Measurements from ENCODE around the gene DAPK1.

The DAPK1 gene

GRCh38 chr9:87613265-87614111, 115.8 kb downstream of the DAPK1 start:
- DNase-seq = no peak
- TF ChIP-seq GATA1 (IDR thresholded peaks at IDR 0.05; ENCODE audit: low read depth, low read length) = no peak
- no peak for TF ChIP-seq POLR2A (IDR thresholded peaks at IDR 0.05; ENCODE audit: low read length)

DNA sequence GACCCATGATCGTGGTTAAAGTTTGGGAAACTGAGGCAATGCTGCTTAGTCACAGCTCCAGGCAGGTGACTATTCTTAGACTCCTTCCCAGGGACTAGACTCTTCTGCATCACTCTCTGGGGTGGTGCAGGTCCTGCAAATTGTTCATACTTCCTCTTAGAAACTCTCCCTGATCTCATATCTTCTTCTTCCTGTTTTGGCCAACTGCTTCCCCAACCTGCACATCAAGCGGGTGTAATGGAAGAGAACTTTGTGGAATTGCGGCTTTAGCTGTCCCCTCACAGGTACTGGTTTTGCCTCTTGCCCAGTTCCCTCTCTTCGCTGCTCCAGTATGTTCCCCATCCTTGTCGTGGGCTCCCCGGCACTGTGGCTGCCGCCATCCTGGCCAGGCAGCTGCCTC, 116.7 kb downstream of the DAPK1 start:
- no peak for DNase-seq
- TF ChIP-seq POLR2A (IDR thresholded peaks at IDR 0.05; ENCODE audit: low read length) (no peak), GATA1 (IDR thresholded peaks at IDR 0.05; ENCODE audit: low read depth, low read length) (no peak)

DNA sequence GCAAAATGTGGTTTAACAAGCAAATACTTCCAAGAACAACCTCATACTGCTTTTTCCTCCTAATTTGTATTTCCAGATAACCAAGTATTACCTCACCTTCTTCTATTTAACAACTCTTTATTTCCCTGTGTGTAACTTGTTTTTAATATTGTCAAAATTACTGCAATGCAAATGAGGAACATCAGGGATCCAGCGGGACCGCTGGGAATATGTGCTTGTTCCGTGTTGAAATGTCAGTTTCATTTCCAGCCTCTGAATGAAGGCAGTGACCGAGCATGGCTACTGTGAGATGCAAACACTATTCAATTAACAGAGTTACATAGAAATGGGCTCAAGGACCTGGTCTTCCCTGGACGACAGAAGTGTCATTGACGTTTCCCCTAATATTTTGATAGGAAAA, 117.5 kb downstream of the DAPK1 start:
- no peak for TF ChIP-seq GATA1 (IDR thresholded peaks at IDR 0.05; ENCODE audit: low read depth, low read length)
- TF ChIP-seq POLR2A (IDR thresholded peaks at IDR 0.05; ENCODE audit: low read length) = no peak
- DNase-seq = no peak

- TF ChIP-seq GATA1 (IDR thresholded peaks at IDR 0.05; ENCODE audit: low read depth, low read length) (no peak), POLR2A (IDR thresholded peaks at IDR 0.05; ENCODE audit: low read length) (no peak)
- no peak for DNase-seq
Measured at GRCh38 chr9:87615547-87616148, 118.0 kb downstream of the DAPK1 start.

- DNase-seq = no peak
- TF ChIP-seq GATA1 (IDR thresholded peaks at IDR 0.05; ENCODE audit: low read depth, low read length) = no peak
- TF ChIP-seq POLR2A (IDR thresholded peaks at IDR 0.05; ENCODE audit: low read length) = no peak
Measured at GRCh38 chr9:87618226-87618625, 120.6 kb downstream of the DAPK1 start.

DNA sequence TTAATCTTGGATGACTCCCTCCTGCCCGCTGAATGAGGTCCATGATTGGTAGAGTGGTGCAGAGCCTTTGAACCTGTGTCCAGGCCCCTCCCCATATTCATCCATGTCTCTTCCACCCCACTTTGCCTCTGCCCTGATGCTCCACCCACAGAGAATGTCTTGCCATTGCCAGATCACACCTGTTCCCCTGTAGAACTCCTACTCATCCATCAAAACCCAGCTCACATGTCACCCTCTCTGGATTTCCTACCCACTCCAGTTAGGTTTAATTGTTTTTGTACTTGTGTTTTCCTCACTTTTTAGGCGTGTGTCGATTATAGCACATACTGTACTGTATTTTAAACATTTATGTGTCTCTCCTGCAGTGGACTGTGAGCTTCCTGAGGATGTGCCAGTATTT, 121.3 kb downstream of the DAPK1 start:
- DNase-seq = no peak

GRCh38 chr9:87619346-87619745, 121.7 kb downstream of the DAPK1 start:
- DNase-seq = no peak
- TF ChIP-seq GATA1 (IDR thresholded peaks at IDR 0.05; ENCODE audit: low read depth, low read length) (no peak), POLR2A (IDR thresholded peaks at IDR 0.05; ENCODE audit: low read length) (no peak)

More for the DNA sequence above, 121.3 kb downstream of the DAPK1 start:
- TF ChIP-seq POLR2A (IDR thresholded peaks at IDR 0.05; ENCODE audit: low read length) = no peak
- TF ChIP-seq GATA1 (IDR thresholded peaks at IDR 0.05; ENCODE audit: low read depth, low read length) = no peak

- no peak for DNase-seq
- no peak for TF ChIP-seq GATA1 (IDR thresholded peaks at IDR 0.05; ENCODE audit: low read depth, low read length)
- no peak for TF ChIP-seq POLR2A (IDR thresholded peaks at IDR 0.05; ENCODE audit: low read length)
Measured at GRCh38 chr9:87620731-87621322, 123.2 kb downstream of the DAPK1 start.

- TF ChIP-seq POLR2A (IDR thresholded peaks at IDR 0.05; ENCODE audit: low read length) = no peak
- no peak for DNase-seq
Measured at GRCh38 chr9:87622098-87622497, 124.4 kb downstream of the DAPK1 start.

GRCh38 chr9:87622923-87623322, 125.3 kb downstream of the DAPK1 start:
- no peak for TF ChIP-seq POLR2A (IDR thresholded peaks at IDR 0.05; ENCODE audit: low read length)
- TF ChIP-seq GATA1 (IDR thresholded peaks at IDR 0.05; ENCODE audit: low read depth, low read length) = no peak
- DNase-seq = no peak

DNA sequence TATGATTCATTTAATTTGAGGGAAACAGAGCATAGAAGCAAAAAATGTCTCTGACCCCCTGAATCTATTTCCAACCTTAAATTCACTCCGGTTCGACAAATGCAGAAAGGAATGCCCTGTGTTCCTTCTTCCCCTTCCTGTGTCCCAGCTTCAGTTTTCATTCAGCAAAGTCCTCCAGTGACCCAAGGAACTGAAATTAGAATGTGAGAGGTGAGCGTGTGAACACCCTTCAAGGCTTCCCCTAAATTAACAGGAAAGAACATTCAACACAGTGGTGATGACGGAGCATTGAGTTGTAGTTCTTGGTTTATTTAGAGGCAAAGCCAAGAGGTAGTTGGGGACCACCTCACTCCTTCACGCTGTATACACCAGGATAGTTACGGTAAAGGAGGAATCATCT, 130.7 kb downstream of the DAPK1 start:
- no peak for TF ChIP-seq GATA1 (IDR thresholded peaks at IDR 0.05; ENCODE audit: low read depth, low read length)
- no peak for TF ChIP-seq POLR2A (IDR thresholded peaks at IDR 0.05; ENCODE audit: low read length)
- DNase-seq = no peak

- no peak for TF ChIP-seq GATA1 (IDR thresholded peaks at IDR 0.05; ENCODE audit: low read depth, low read length)
- TF ChIP-seq POLR2A (IDR thresholded peaks at IDR 0.05; ENCODE audit: low read length) = no peak
- DNase-seq = no peak
Measured at GRCh38 chr9:87629104-87629503, 131.4 kb downstream of the DAPK1 start.

- TF ChIP-seq GATA1 (IDR thresholded peaks at IDR 0.05; ENCODE audit: low read depth, low read length) (no peak), POLR2A (IDR thresholded peaks at IDR 0.05; ENCODE audit: low read length) (no peak)
- DNase-seq = peak in 1 of 2 experiments; percentile 28
Measured at GRCh38 chr9:87630266-87630665, 132.6 kb downstream of the DAPK1 start.

DNA sequence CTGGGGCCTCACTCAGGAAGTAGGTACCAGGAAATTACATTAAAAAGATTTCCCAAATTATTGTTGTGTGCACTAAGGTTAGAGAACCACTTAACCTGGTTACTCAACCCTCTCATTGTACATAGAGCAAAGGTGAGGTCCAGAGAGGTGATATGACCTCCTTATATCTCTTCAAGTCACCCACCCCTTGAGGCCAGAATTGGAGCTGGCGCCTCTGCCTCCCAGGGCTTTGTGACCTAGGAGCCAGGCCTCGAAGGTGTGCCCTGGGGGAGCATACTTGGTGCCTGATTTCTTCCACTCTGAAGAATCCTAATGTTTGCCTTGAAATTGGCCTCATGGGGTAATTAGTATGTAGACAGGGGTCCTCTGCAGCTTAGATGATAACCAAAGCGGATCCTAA, 133.2 kb downstream of the DAPK1 start:
- DNase-seq = no peak
- no peak for TF ChIP-seq GATA1 (IDR thresholded peaks at IDR 0.05; ENCODE audit: low read depth, low read length)
- no peak for TF ChIP-seq POLR2A (IDR thresholded peaks at IDR 0.05; ENCODE audit: low read length)

Data from erythroblast (primary cell).